AG04449 (cell line): ENCODE results near the gene KASH5.

Experiments used
- CTCF ChIA-PET: fragments of 350-600 bp; formaldehyde crosslinking; extraction: SDS; loops from one replicate; lab custom pipeline; 2021; ENCODE audit warnings: antibody characterized with exemption; lab: Yijun Ruan, JAX
- POLR2A ChIA-PET: fragments of 400-600, 350-600 bp; formaldehyde crosslinking; extraction: SDS; loops from one replicate; lab custom pipeline; 2020; ENCODE audit warnings: antibody characterized with exemption, inconsistent platforms; lab: Yijun Ruan, JAX
- DNase-seq: peaks from one replicate; pipeline ENCODE4 v3.0.0-alpha.2; 2010; ENCODE audit warnings: low read depth, low spot score
- H3K4me3 ChIP-seq: 2 replicates; pipeline ENCODE4 v1.5.1; 2011; ENCODE audit warnings: low read depth, mild to moderate bottlenecking, control low read depth, low read length
- TF ChIP-seq, protein P1 (sequence below): IDR thresholded peaks from one replicate; pipeline ENCODE4 v1.5.1; 2011; ENCODE audit warnings: mild to moderate bottlenecking, moderate library complexity, low read length, control low read depth, inconsistent platforms; ENCODE audit not compliant: insufficient read depth; ENCODE audit errors: missing control alignments

KASH5 gene

DNA sequence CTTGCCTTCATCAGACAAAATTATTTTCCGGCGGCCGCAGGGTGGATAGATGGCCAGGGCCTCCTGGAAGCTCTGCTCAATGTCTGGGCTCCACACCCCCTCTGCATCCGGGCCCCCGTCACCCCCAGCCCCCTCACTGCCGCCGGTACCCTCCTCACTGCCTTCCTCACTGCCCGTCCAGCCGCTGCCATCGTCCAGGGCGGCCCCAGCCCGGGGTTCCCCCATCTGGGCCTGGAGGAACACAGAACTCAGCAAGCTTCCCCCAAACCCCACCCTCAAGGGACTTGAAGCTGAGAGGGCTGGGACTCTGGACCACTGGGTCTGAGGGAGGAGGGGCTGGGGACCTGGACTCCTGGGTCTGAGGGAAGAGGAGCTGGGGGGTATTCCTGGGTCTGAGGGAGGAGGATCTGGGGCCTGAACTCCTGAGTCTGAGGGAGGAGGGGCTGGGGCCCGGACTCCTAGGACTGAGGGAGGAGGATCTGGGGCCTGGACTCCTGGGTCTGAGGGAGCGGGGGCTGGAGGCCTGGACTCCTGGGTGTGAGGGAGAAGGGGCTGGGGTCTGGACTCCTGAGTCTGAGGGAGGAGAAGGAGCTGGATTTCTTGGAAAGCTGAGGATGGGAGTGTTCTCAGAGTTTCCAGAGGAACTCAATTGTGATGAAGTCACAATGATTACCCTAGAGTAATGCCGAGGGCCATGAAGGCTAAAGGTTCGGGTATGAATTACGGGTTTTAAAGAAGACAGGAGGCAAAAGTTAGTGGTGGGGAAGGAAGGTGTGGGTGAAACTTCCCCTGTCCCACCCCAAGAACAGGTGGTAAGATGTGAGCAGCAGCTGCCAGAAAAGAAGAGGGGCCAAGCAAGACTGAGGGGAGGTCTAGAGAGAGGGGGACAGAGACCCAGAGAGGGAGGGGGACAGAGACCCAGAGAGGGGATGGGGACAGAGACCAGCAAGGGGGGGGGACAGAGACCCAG, 27.9 kb upstream of the KASH5 start:
- H3K4me3 ChIP-seq, result peak overlapping the region; percentile 85
- TF ChIP-seq, protein P1, sequence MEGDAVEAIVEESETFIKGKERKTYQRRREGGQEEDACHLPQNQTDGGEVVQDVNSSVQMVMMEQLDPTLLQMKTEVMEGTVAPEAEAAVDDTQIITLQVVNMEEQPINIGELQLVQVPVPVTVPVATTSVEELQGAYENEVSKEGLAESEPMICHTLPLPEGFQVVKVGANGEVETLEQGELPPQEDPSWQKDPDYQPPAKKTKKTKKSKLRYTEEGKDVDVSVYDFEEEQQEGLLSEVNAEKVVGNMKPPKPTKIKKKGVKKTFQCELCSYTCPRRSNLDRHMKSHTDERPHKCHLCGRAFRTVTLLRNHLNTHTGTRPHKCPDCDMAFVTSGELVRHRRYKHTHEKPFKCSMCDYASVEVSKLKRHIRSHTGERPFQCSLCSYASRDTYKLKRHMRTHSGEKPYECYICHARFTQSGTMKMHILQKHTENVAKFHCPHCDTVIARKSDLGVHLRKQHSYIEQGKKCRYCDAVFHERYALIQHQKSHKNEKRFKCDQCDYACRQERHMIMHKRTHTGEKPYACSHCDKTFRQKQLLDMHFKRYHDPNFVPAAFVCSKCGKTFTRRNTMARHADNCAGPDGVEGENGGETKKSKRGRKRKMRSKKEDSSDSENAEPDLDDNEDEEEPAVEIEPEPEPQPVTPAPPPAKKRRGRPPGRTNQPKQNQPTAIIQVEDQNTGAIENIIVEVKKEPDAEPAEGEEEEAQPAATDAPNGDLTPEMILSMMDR, result no peak
- CTCF ChIA-PET, result interaction anchor here (0.8 to 2.7 kb wide), 3 partner anchors 12 to 58 kb away, joined by 3 to 11 read pairs (median 6); no protein-coding TSS in a partner anchor
- POLR2A ChIA-PET, result no interaction called here
- no peak for DNase-seq

DNA sequence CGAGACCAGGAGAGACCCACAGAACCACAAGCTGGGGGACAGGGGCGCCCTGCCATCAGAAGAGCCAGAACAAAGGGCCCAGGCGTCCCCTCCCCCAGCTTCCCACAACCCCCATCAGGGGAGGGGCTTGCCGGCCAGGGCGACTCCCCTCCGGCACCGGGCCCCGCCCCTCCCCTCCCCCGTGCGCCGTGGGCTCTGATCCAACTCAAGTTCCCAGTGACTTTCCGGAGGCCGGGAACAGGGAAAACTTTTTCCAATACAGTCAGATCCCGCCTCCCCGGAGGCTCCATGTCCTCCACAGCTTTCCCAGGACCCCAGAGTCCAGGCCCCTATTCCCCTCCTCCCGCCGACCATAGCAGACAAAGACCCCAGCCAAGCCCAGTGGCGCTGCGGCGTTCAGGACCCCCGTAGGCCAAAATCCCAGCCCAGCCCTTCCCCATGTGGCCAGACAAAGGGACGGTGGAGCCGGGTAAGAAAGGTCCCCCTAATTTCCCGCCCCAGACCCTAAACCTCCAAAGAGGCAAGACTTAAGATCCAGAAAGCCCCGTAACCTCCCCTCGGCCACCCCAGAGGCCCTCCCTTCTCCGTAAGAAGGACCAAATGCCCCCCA, 26.5 kb upstream of the KASH5 start:
- H3K4me3 ChIP-seq, result peak overlapping the region; percentile 85
- TF ChIP-seq, protein P1, result no peak
- DNase-seq, result peak; percentile 26
- CTCF ChIA-PET, result interaction anchor here (1.0 to 1.9 kb wide), 2 partner anchors 13 kb away, joined by 4 to 6 read pairs; no protein-coding TSS in a partner anchor
- POLR2A ChIA-PET, result no interaction called here

DNA sequence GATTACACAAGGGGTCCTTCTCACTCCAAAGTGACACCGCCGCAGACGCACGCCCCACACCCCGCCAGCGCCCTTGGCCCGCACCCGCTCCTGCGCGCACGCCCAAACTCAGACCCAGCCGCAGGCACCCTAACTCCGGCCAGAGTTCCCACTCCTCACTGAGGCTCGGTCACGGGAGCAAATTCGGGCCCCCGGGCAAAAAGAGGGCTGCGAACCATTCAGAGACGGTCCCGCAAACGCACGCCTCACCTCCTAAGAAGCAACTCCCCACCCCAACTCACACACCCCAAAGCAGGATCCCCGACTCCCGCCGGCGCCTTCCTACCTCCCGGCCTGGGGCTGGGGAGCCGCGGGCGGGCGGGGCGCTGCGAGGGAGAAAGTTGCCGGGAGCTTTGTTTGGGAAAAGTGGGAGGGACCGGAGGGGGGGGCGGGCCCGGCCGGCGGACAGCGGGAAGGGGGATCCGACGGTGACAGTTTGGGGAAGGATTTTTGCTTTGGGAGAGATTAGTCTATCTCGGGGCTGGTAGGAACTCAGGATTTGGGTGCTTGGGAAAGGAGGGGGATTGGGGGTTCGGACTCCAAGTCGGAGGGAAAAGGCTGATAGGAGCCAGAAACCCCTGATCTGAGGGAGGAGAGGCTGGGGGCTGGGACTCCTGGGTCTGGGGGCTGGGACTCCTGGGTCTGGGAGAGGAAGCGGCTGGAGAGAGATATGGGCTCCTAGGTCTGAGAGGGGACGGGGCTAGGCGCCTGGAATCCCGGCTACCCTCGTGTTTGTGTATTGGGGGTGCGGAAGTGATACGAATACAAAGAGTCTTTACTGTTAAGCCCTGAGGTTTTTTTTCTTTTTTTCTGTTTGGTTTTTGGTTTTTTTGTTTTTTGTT, 25.8 kb upstream of the KASH5 start, which contains the start of gene TEAD2:
Gene TEAD2 (minus strand): TSS at position 369 of the 881 bp plus-strand sequence. CDS start 2,341 bp downstream, outside the sequence.
- TF ChIP-seq, protein P1, result no peak
- POLR2A ChIA-PET, result interaction anchor here (1.3 kb wide), 1 partner anchor 90 kb away, joined by 3 read pairs; the partner anchor contains the start of gene PIH1D1
- CTCF ChIA-PET, result interaction anchor here (1.0 kb wide), 1 partner anchor 14 kb away, joined by 4 read pairs; no protein-coding TSS in a partner anchor
- DNase-seq, result no peak
- peak within 1 kb of the TSS; percentile 85 for H3K4me3 ChIP-seq

DNA sequence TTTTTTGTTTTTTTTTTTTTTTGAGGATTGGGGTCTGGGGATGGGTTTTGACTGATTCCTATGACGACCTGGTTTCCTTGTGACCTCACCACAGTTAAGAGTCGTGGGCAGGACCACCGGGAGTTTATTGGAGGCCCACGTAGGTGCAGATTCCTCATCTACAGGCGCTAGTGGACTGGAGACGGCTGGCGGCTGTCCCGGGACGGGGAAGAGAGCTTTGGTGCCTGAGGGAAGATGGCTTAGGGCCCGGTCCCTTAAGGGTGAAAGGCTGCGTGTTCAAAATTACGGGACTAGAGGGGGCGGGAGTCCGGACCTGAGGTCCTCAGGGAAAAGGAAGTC, 25.2 kb upstream of the KASH5 start:
- H3K4me3 ChIP-seq, result peak overlapping the region; percentile 85
- CTCF ChIA-PET, result interaction anchor here (0.8 to 1.0 kb wide), 2 partner anchors 15 to 21 kb away, joined by 3 to 4 read pairs; no protein-coding TSS in a partner anchor
- TF ChIP-seq, protein P1, result no peak
- no peak for DNase-seq
- POLR2A ChIA-PET, result interaction anchor here (1.3 kb wide), 1 partner anchor 89 kb away, joined by 3 read pairs; the partner anchor contains the start of gene PIH1D1

DNA sequence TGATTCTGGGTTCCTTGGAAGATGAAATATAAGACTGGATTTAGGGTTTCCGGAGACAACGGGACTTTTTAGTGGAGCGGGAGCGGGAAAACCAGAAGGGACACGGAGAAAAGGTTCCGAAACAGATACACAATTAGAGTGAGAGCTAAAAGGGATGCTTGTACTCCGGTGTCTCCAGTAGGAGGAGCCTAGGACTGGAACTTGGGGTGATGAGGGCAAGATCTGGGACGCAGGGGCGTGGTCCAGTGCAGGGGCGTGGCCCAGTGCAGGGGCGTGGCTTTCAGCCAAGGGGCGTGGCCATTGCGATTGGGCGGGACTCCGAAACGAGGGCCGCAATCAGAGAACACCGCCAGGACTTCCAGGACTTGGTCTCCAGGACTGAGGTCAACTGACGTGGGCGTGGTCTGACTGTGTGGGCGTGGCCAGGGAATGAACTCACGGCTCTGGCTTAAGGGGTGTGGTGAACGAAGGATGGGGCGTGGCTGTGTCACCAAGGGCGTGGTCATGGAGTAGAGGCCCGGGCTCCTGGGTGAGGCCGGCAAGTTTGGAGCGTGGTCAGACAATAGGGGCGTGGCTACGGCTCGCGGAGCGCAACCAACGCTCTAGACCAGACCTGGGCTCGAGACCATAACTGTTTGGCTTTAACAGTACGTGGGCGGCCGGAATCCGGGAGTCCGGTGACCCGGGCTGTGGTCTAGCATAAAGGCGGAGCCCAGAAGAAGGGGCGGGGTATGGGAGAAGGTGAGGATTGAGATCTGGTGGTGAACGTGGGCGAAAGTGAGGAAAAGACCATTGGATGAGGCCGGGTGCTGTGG, 24.6 kb upstream of the KASH5 start, which contains the start of gene DKKL1:
Gene DKKL1 (plus strand): TSS at position 610 of the 815 bp plus-strand sequence. CDS start 122 bp downstream, at position 732.
- H3K4me3 ChIP-seq, result peak within 1 kb of the TSS; percentile 85
- peak; percentile 63 for DNase-seq
- ChIA-PET POLR2A (interaction anchor here (1.3 kb wide), 1 partner anchor 88 kb away, joined by 3 read pairs; the partner anchor contains the start of gene PIH1D1), CTCF (interaction anchor here (0.8 kb wide), 1 partner anchor 20 kb away, joined by 3 read pairs; no protein-coding TSS in a partner anchor)
- TF ChIP-seq, protein P1, result peak; percentile 32
